NCI-H2227 (cell line): ENCODE measurements around the gene OR13J1.
"Not testable (repeated sequence)": the region's sequence is repeated elsewhere in the genome, so short reads cannot be mapped to it uniquely, and the experiment has no call there.

Experiments used
- DNase-seq: peaks from one replicate; lab custom pipeline; 2025; ENCODE audit not compliant: unreplicated experiment; lab: John Stamatoyannopoulos, UW

The OR13J1 gene

GRCh38 chr9:35905051-35905781, 35.0 kb upstream of the OR13J1 start:
- DNase-seq: no peak

- DNase-seq: no peak
Measured at GRCh38 chr9:35904338-35904737, 34.1 kb upstream of the OR13J1 start.

GRCh38 chr9:35903049-35903448, 32.8 kb upstream of the OR13J1 start:
- DNase-seq: peak; percentile 45

GRCh38 chr9:35899021-35899420, 28.8 kb upstream of the OR13J1 start:
- no peak for DNase-seq

GRCh38 chr9:35898337-35898736, 28.1 kb upstream of the OR13J1 start:
- no peak for DNase-seq

- not testable (repeated sequence) for DNase-seq
Measured at GRCh38 chr9:35897376-35898099, 27.3 kb upstream of the OR13J1 start.

- no peak for DNase-seq
Measured at GRCh38 chr9:35896570-35896969, 26.4 kb upstream of the OR13J1 start.

- DNase-seq: no peak
Measured at GRCh38 chr9:35892051-35892450, 21.9 kb upstream of the OR13J1 start.

- DNase-seq: no peak
Measured at GRCh38 chr9:35891646-35892045, 21.4 kb upstream of the OR13J1 start.

GRCh38 chr9:35884908-35885307, 14.7 kb upstream of the OR13J1 start:
- not testable (repeated sequence) for DNase-seq

- DNase-seq: no peak
Measured at GRCh38 chr9:35882996-35883395, 12.8 kb upstream of the OR13J1 start.

GRCh38 chr9:35882263-35882848, 12.2 kb upstream of the OR13J1 start:
- peak; percentile 69 for DNase-seq

GRCh38 chr9:35872505-35872904, 2.3 kb upstream of the OR13J1 start:
- DNase-seq: no peak

GRCh38 chr9:35871545-35871944, 1.3 kb upstream of the OR13J1 start:
- DNase-seq: no peak

- no peak for DNase-seq
Measured at GRCh38 chr9:35869621-35870216, 482 bp downstream of the OR13J1 start.

GRCh38 chr9:35868933-35869332, 1.3 kb downstream of the OR13J1 start:
- no peak for DNase-seq

- DNase-seq: no peak
Measured at GRCh38 chr9:35867538-35867937, 2.7 kb downstream of the OR13J1 start.

GRCh38 chr9:35864695-35865255, 5.4 kb downstream of the OR13J1 start:
- no peak for DNase-seq

- no peak for DNase-seq
Measured at GRCh38 chr9:35863583-35863982, 6.6 kb downstream of the OR13J1 start.

- no peak for DNase-seq
Measured at GRCh38 chr9:35862328-35862727, 7.9 kb downstream of the OR13J1 start.

GRCh38 chr9:35861161-35861897, 8.9 kb downstream of the OR13J1 start:
- no peak for DNase-seq
